CD4-positive, alpha-beta memory T cell (primary cell): ENCODE measurements around the gene STRN4. TPM values are rescaled to one million over a fixed set of nuclear protein-coding genes. Genes with fewer than 3 reads are reported as not detected.
"Not testable (repeated sequence)": the region's sequence is repeated elsewhere in the genome, so short reads cannot be mapped to it uniquely, and the experiment has no call there.

Experiments used
- CTCF ChIA-PET: fragments of 350-600 bp; sonication (Branson Sonifier 250); formaldehyde crosslinking; loops from one replicate; lab custom pipeline; 2021; ENCODE audit warnings: inconsistent platforms; ENCODE audit not compliant: partially characterized antibody; lab: Charles Lee
- POLR2A ChIA-PET: fragments of 350-600 bp; sonication (Branson Sonifier 250); formaldehyde crosslinking; loops from one replicate; lab custom pipeline; 2021; ENCODE audit not compliant: partially characterized antibody; lab: Charles Lee
- DNase-seq, 5 donors: peaks; one replicate each; pipeline versions ENCODE4 v3.0.0 to v3.0.0-alpha.2; 2020 to 2022; ENCODE audit warnings: mixed read lengths in 1 of 5
- H3K27ac ChIP-seq: one replicate; pipeline ENCODE4 v1.7.0; 2013; ENCODE audit warnings: low read depth, low read length
- H3K27me3 ChIP-seq: 2 replicates; pipeline ENCODE4 v1.7.0; 2013; ENCODE audit warnings: mild to moderate bottlenecking, low read length, moderate library complexity; ENCODE audit not compliant: insufficient read depth
- H3K36me3 ChIP-seq: 2 replicates; pipeline ENCODE4 v1.7.0; 2013; ENCODE audit warnings: mild to moderate bottlenecking, low read length, moderate library complexity; ENCODE audit not compliant: insufficient read depth
- H3K4me1 ChIP-seq: 2 replicates; pipeline ENCODE4 v1.7.0; 2013; ENCODE audit warnings: mild to moderate bottlenecking, low read length, moderate library complexity; ENCODE audit not compliant: insufficient read depth
- H3K4me3 ChIP-seq, 2 donors: one replicate each; pipeline ENCODE4 v1.7.0; 2013; ENCODE audit warnings: low read length in 2 of 2, mild to moderate bottlenecking in 1 of 2
- H3K9me3 ChIP-seq, 2 donors: one replicate each; pipeline ENCODE4 v1.7.0; 2013; ENCODE audit warnings: low read length in 2 of 2, control low read depth in 1 of 2; ENCODE audit not compliant: control insufficient read depth in 1 of 2
- H3K27ac Mint-ChIP-seq, 7 donors: one replicate each; pipeline ENCODE4 v1.8.0; 2020 to 2021; ENCODE audit warnings: mixed read lengths in 7 of 7, mild to moderate bottlenecking in 6 of 7, inconsistent platforms in 3 of 7, moderate library complexity in 3 of 7
- H3K27me3 Mint-ChIP-seq, 2 donors: one replicate each; pipeline ENCODE4 v1.8.0; 2020 to 2021; ENCODE audit warnings: mixed read lengths in 2 of 2
- H3K36me3 Mint-ChIP-seq, 2 donors: one replicate each; pipeline ENCODE4 v1.8.0; 2020 to 2021; ENCODE audit warnings: mixed read lengths in 2 of 2, inconsistent platforms in 1 of 2, mild to moderate bottlenecking in 1 of 2
- H3K4me1 Mint-ChIP-seq, 4 donors: one replicate each; pipeline ENCODE4 v1.8.0; 2020 to 2021; ENCODE audit warnings: mixed read lengths in 4 of 4, mild to moderate bottlenecking in 1 of 4
- H3K4me3 Mint-ChIP-seq, 8 donors: one replicate each; pipeline ENCODE4 v1.8.0; 2020 to 2021; ENCODE audit warnings: mixed read lengths in 8 of 8, mild to moderate bottlenecking in 7 of 8, moderate library complexity in 6 of 8, inconsistent platforms in 3 of 8
- H3K9me3 Mint-ChIP-seq, 8 donors: one replicate each; pipeline ENCODE4 v1.8.0; 2020 to 2021; ENCODE audit warnings: mixed read lengths in 8 of 8, mild to moderate bottlenecking in 5 of 8, inconsistent platforms in 3 of 8, moderate library complexity in 1 of 8
- intact Hi-C: fragments of 100-400 bp; cut with micrococcal nuclease; formaldehyde crosslinking; loops from one replicate; pipeline ENCODE4 v1.15.1; 2023
- polyA plus RNA-seq, 2 donors: library from polyadenylated mRNA; unstranded; fragments of 300-500 nt; fragmentation: Illumina TruSeq; gene quantifications; one replicate each; pipeline ENCODE4 v1.2.3, GENCODE V29; 2021
- total RNA-seq, 2 experiments: library from RNA; stranded (reverse); gene quantifications; one replicate each; pipeline ENCODE4 v1.2.3, GENCODE V29; 2021

STRN4 gene
- total and polyA plus RNA-seq, 4 experiments from 2014 or later, result 13.9 to 88.8 (median 52.1) TPM

- CTCF ChIA-PET, result interaction anchor here (15.7 kb wide), 1 partner anchor 80 kb away, joined by 335 read pairs; no protein-coding TSS in a partner anchor
- Mint-ChIP-seq H3K4me3 (no peak overlapping the region), H3K27me3 (no peaks in the 10 kb centered on the region), H3K4me1 (peaks cover 4 to 6% (median 5%) of the 10 kb centered on the region in 4 donors), H3K9me3 (no peaks in the 10 kb centered on the region), H3K36me3 (peaks cover 0 to 2% of the 10 kb centered on the region in 2 donors), H3K27ac (no peak overlapping the region)
- Histone ChIP-seq H3K27ac (no peak overlapping the region), H3K9me3 (no peaks in the 10 kb centered on the region), H3K4me1 (no peaks in the 10 kb centered on the region), H3K4me3 (no peak overlapping the region), H3K27me3 (no peaks in the 10 kb centered on the region), H3K36me3 (no peaks in the 10 kb centered on the region)
- intact Hi-C loops, result no loop called here
- no peak for DNase-seq
- POLR2A ChIA-PET, result no interaction called here
These were observed 16.1 kb upstream of the STRN4 start for GRCh38 chr19:46762245-46762890.

GRCh38 chr19:46761418-46761831 is 15.2 kb upstream of the STRN4 start:
- Histone ChIP-seq H3K9me3 (no peaks in the 10 kb centered on the region), H3K27me3 (no peaks in the 10 kb centered on the region), H3K27ac (no peak overlapping the region), H3K36me3 (no peaks in the 10 kb centered on the region), H3K4me3 (no peak overlapping the region), H3K4me1 (no peaks in the 10 kb centered on the region)
- no peak for DNase-seq
- peaks cover 0 to 4% of the 10 kb centered on the region in 2 donors for H3K36me3 Mint-ChIP-seq
- intact Hi-C loops, result no loop called here
- H3K4me3 Mint-ChIP-seq, result no peak overlapping the region
- POLR2A ChIA-PET, result interaction anchor here (0.5 kb wide), 1 partner anchor 270 kb away, joined by 3 read pairs; no protein-coding TSS in a partner anchor
- H3K9me3 Mint-ChIP-seq, result no peaks in the 10 kb centered on the region
- CTCF ChIA-PET, result interaction anchor here (15.7 kb wide), 1 partner anchor 81 kb away, joined by 335 read pairs; no protein-coding TSS in a partner anchor
- H3K27me3 Mint-ChIP-seq, result no peaks in the 10 kb centered on the region
- no peak overlapping the region for H3K27ac Mint-ChIP-seq
- H3K4me1 Mint-ChIP-seq, result peaks cover 0 to 5% (median under 1%) of the 10 kb centered on the region in 4 donors

DNA sequence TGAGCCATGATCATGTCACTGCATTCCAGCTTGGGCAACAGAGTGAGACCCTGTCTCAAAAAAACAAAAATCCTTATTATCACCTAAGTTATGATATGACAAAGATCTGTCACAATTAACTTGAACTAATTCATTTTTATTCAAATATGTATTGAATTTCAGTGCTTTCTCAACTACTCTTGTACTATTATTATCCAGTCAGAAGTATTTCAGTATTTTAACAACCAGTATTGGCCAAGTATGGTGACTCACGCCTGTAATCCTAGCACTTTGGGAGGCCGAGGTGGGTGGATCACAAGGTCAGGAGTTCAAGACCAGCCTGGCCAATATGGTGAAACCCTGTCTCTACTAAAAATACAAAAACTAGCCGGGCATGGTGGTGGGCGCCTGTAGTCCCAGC is 14.6 kb upstream of the STRN4 start:
- H3K4me3 ChIP-seq, POLR2A ChIA-PET, H3K9me3 Mint-ChIP-seq, H3K36me3 Mint-ChIP-seq, H3K27ac Mint-ChIP-seq, DNase-seq, H3K4me1 Mint-ChIP-seq, H3K27ac ChIP-seq, intact Hi-C loops, H3K9me3 ChIP-seq, H3K27me3 Mint-ChIP-seq, H3K36me3 ChIP-seq, H3K4me3 Mint-ChIP-seq, H3K27me3 ChIP-seq, H3K4me1 ChIP-seq: not testable (repeated sequence)
- CTCF ChIA-PET, result interaction anchor here (1.2 to 15.7 kb wide), 2 partner anchors 9 to 82 kb away, joined by 3 to 335 read pairs; no protein-coding TSS in a partner anchor

DNA sequence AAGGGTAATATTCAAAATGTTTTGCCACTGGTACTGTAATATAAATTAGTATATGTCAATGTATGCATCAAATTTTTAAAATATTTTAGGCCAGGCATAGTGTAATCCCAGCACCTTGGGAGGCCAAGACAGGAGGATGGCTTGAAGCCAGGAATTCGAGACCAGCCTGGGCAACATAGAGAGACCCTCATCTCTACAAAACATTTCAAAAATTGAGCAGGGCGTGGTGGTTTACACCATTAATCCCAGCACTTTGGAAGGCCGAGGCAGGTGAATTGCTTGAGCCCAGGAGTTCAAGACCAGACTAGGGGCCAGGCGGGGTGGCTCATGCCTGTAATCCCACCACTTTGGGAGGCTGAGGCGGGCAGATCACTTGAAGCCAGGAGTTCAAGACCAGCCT is 14.1 kb upstream of the STRN4 start:
- Histone ChIP-seq H3K4me1 (no peaks in the 10 kb centered on the region), H3K27ac (no peak overlapping the region), H3K27me3 (no peaks in the 10 kb centered on the region), H3K36me3 (no peaks in the 10 kb centered on the region), H3K4me3 (no peak overlapping the region), H3K9me3 (no peaks in the 10 kb centered on the region)
- Mint-ChIP-seq H3K27ac (no peak overlapping the region), H3K4me3 (no peak overlapping the region), H3K36me3 (peaks cover 0 to 6% of the 10 kb centered on the region in 2 donors), H3K27me3 (no peaks in the 10 kb centered on the region), H3K4me1 (peaks cover 0 to 5% (median 0%) of the 10 kb centered on the region in 4 donors), H3K9me3 (no peaks in the 10 kb centered on the region)
- ChIA-PET CTCF (interaction anchor here (1.2 to 15.7 kb wide), 2 partner anchors 9 to 82 kb away, joined by 3 to 335 read pairs; no protein-coding TSS in a partner anchor), POLR2A (no interaction called here)
- intact Hi-C loops, result no loop called here
- no peak for DNase-seq

DNA sequence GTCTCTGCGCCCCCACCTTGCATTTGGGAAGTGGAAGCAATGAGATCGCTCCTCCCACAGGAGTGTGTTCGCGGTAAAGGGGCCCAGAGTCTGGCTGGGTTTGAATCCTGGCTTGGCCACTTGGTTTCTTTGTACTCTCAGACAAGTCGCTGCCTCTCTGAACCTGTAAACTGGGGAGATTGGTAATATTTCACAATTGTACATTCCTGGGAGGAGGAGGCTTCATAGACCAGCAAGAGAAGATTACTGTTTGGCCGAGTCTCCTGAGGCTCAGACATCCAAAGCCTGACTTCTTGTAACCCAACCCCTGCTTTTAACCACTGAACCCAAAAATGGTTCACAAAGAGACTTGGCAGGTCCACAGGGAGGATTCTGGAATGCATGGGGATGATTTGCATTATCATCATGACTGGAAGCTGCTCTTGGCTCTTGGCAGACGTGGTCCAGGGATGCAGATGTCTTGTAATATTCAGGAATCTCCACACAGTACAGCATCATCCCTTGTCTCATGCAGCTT is 13.6 kb upstream of the STRN4 start:
- no peak overlapping the region for H3K27ac ChIP-seq
- H3K36me3 Mint-ChIP-seq, result peaks cover 0 to 6% of the 10 kb centered on the region in 2 donors
- H3K4me3 ChIP-seq, result no peak overlapping the region
- H3K27ac Mint-ChIP-seq, result no peak overlapping the region
- peaks cover 0 to 5% (median 0%) of the 10 kb centered on the region in 4 donors for H3K4me1 Mint-ChIP-seq
- H3K36me3 ChIP-seq, result no peaks in the 10 kb centered on the region
- CTCF ChIA-PET, result interaction anchor here (1.2 to 15.7 kb wide), 3 partner anchors 10 to 83 kb away, joined by 3 to 335 read pairs (median 14); no protein-coding TSS in a partner anchor
- no peaks in the 10 kb centered on the region for H3K4me1 ChIP-seq
- intact Hi-C loops, result no loop called here
- no peaks in the 10 kb centered on the region for H3K27me3 Mint-ChIP-seq
- no peaks in the 10 kb centered on the region for H3K9me3 ChIP-seq
- no peaks in the 10 kb centered on the region for H3K9me3 Mint-ChIP-seq
- no peaks in the 10 kb centered on the region for H3K27me3 ChIP-seq
- POLR2A ChIA-PET, result no interaction called here
- no peak for DNase-seq
- no peak overlapping the region for H3K4me3 Mint-ChIP-seq

DNA sequence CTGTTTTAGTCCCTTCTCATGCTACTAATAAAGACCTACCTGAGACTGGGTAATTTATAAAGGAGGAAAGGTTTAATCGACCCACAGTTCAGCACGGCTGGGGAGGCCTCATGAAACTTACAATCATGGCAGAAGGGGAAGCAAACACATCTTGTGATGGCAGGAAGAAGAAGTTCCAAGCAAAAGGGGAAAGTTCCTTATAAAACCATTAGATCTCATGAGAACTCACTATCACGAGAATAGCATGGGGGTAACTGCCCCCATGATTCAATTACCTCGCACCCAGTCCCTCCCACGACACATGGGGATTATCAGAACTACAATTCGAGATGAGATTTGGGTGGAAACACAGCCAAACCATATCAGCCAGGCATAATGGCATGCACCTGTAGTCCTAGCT is 13.0 kb upstream of the STRN4 start:
- Mint-ChIP-seq H3K27me3 (no peaks in the 10 kb centered on the region), H3K36me3 (peaks cover 0 to 6% of the 10 kb centered on the region in 2 donors), H3K27ac (peak overlapping the region in 1 of 7 donors; percentile 52), H3K4me1 (peaks cover 0 to 5% (median 0%) of the 10 kb centered on the region in 4 donors), H3K4me3 (no peak overlapping the region), H3K9me3 (no peaks in the 10 kb centered on the region)
- no peaks in the 10 kb centered on the region for H3K36me3 ChIP-seq
- H3K4me3 ChIP-seq, result no peak overlapping the region
- DNase-seq, result no peak
- no peaks in the 10 kb centered on the region for H3K4me1 ChIP-seq
- H3K27me3 ChIP-seq, result no peaks in the 10 kb centered on the region
- intact Hi-C loops, result no loop called here
- H3K27ac ChIP-seq, result no peak overlapping the region
- CTCF ChIA-PET, result interaction anchor here (1.7 to 15.7 kb wide), 6 partner anchors 8 to 254 kb away, joined by 7 to 335 read pairs (median 16); no protein-coding TSS in a partner anchor
- POLR2A ChIA-PET, result no interaction called here
- H3K9me3 ChIP-seq, result no peaks in the 10 kb centered on the region

- no peaks in the 10 kb centered on the region for H3K9me3 Mint-ChIP-seq
- intact Hi-C loops, result loop anchor here (2.0 kb wide), 2 partner anchors 30 to 234 kb away; no protein-coding TSS in a partner anchor
These were observed 10.3 kb upstream of the STRN4 start for GRCh38 chr19:46756544-46756888.

More at GRCh38 chr19:46756544-46756888, 10.3 kb upstream of the STRN4 start:
- Histone ChIP-seq H3K27ac (no peak overlapping the region), H3K9me3 (no peaks in the 10 kb centered on the region), H3K4me1 (no peaks in the 10 kb centered on the region), H3K36me3 (no peaks in the 10 kb centered on the region), H3K27me3 (no peaks in the 10 kb centered on the region), H3K4me3 (no peak overlapping the region)
- Mint-ChIP-seq H3K4me1 (peaks cover 5 to 9% (median 6%) of the 10 kb centered on the region in 4 donors), H3K27ac (no peak overlapping the region), H3K27me3 (no peaks in the 10 kb centered on the region), H3K36me3 (peaks cover 0 to 19% of the 10 kb centered on the region in 2 donors), H3K4me3 (no peak overlapping the region)
- ChIA-PET POLR2A (interaction anchor here (2.7 kb wide), 1 partner anchor 84 kb away, joined by 15 read pairs; no protein-coding TSS in a partner anchor), CTCF (interaction anchor here (0.6 to 15.7 kb wide), 10 partner anchors 8 to 112 kb away, joined by 3 to 335 read pairs (median 4); no protein-coding TSS in a partner anchor)
- no peak for DNase-seq
